GM18909 (cell line): Measurements from ENCODE around the gene PRKX.
"Not testable (repeated sequence)": the region's sequence is repeated elsewhere in the genome, so short reads cannot be mapped to it uniquely, and the experiment has no call there.

Experiments
- ATAC-seq: cut with Tn5 transposase; IDR thresholded peaks from one replicate; pipeline ENCODE4 v1.9.1; 2021; ENCODE audit warnings: mild to moderate bottlenecking; ENCODE audit not compliant: unreplicated experiment, poor library complexity

PRKX gene

GRCh38 chrX:3713225-3713936, at the start of gene PRKX:
PRKX (minus strand) TSS chrX:3713649; CDS start chrX:3713253, 396 bp downstream.
- ATAC-seq, result peak; percentile 81

GRCh38 chrX:3763111-3763510, 49.7 kb upstream of the PRKX start:
- ATAC-seq, result no peak

GRCh38 chrX:3757510-3758025, 44.1 kb upstream of the PRKX start:
- no peak for ATAC-seq

- ATAC-seq, result no peak
Observed at GRCh38 chrX:3748052-3748559, 34.7 kb upstream of the PRKX start.

GRCh38 chrX:3743801-3744439, 30.5 kb upstream of the PRKX start:
- ATAC-seq, result no peak

- ATAC-seq, result not testable (repeated sequence)
Observed at GRCh38 chrX:3740946-3741345, 27.5 kb upstream of the PRKX start.

- ATAC-seq, result no peak
Observed at GRCh38 chrX:3738509-3738908, 25.1 kb upstream of the PRKX start.

GRCh38 chrX:3736536-3736935, 23.1 kb upstream of the PRKX start:
- ATAC-seq, result not testable (repeated sequence)

- not testable (repeated sequence) for ATAC-seq
Observed at GRCh38 chrX:3735891-3736290, 22.4 kb upstream of the PRKX start.

- ATAC-seq, result not testable (repeated sequence)
Observed at GRCh38 chrX:3734456-3734855, 21.0 kb upstream of the PRKX start.

- ATAC-seq, result no peak
Observed at GRCh38 chrX:3733043-3733430, 19.6 kb upstream of the PRKX start.

GRCh38 chrX:3732326-3733042, 19.0 kb upstream of the PRKX start:
- ATAC-seq, result not testable (repeated sequence)

GRCh38 chrX:3728454-3728853, 15.0 kb upstream of the PRKX start:
- no peak for ATAC-seq

- ATAC-seq, result not testable (repeated sequence)
Observed at GRCh38 chrX:3723460-3723859, 10.0 kb upstream of the PRKX start.

- no peak for ATAC-seq
Observed at GRCh38 chrX:3717742-3718420, 4.4 kb upstream of the PRKX start.

- no peak for ATAC-seq
Observed at GRCh38 chrX:3715921-3716320, 2.5 kb upstream of the PRKX start.

- ATAC-seq, result not testable (repeated sequence)
Observed at GRCh38 chrX:3714706-3715479, 1.4 kb upstream of the PRKX start.

GRCh38 chrX:3713937-3714434, 537 bp upstream of the PRKX start:
- no peak for ATAC-seq

GRCh38 chrX:3712870-3713224, 602 bp downstream of the PRKX start:
- peak; percentile 25 for ATAC-seq
